Right ventricle myocardium inferior (tissue), 1 donor: ENCODE data around the gene MED19. TPM values are rescaled to one million over a fixed set of nuclear protein-coding genes. Genes with fewer than 3 reads are reported as not detected.
A peak's percentile ranks its signal among the peaks of the same experiment; 100 is the strongest.
"Not testable (repeated sequence)": the region's sequence is repeated elsewhere in the genome, so short reads cannot be mapped to it uniquely, and the experiment has no call there.

ENCODE experiments used
- ATAC-seq: fragments of 200-7000 bp; cut with Tn5 transposase; one replicate; pipeline ENCODE4 v1.9.1; 2020; ENCODE audit warnings: mild to moderate bottlenecking, moderate library complexity
- DNase-seq: peaks from one replicate; pipeline ENCODE4 v3.0.0; 2021; ENCODE audit errors: missing footprints
- intact Hi-C: fragments of 100-400 bp; cut with DNase I; formaldehyde crosslinking; loops from one replicate; pipeline ENCODE4 v1.11.0; 2022
- total RNA-seq: library from RNA; stranded (reverse); fragmentation: NEBNext Ultra II Directional; extraction: Animal tissue kit (Norgen Biotek cat#: 25700); gene quantifications from one replicate; pipeline ENCODE4 v1.2.1, GENCODE V29; 2021
- donor health status: DM: no; HTN: yes; CAD: no; lungs with severe emphysema.

MED19 gene
- total RNA-seq, 1 donor from 2014 or later = 7.9 TPM

GRCh38 chr11:57712256-57713150 lies 488 bp upstream of the MED19 start, which contains the start of gene TMX2:
TSS of gene TMX2 (plus strand) at chr11:57712593. CDS start at chr11:57712619, 26 bp downstream.
- intact Hi-C loops = loop anchor here (2.0 to 5.0 kb wide), 3 partner anchors 28 to 865 kb away; partner anchors contain the start of genes LPXN, SELENOH and ZFP91
- peak; percentile 95 for DNase-seq
- ATAC-seq = peak; percentile 97

- intact Hi-C loops = loop anchor here (5.0 kb wide), 1 partner anchor 867 kb away; the partner anchor contains the start of genes LPXN and ZFP91
- ATAC-seq (no peak), DNase-seq (no peak)
Measured at GRCh38 chr11:57709802-57710367, 2.1 kb downstream of the MED19 start.

GRCh38 chr11:57705432-57705831 lies 6.6 kb downstream of the MED19 start:
- ATAC-seq, DNase-seq, intact Hi-C loops: not testable (repeated sequence)

- no peak for DNase-seq
- intact Hi-C loops = no loop called here
- ATAC-seq = no peak
Measured at GRCh38 chr11:57704932-57705331, 7.1 kb downstream of the MED19 start.

- intact Hi-C loops = no loop called here
- no peak for ATAC-seq
- DNase-seq = no peak
Measured at GRCh38 chr11:57703341-57703740, 8.7 kb downstream of the MED19 start.

GRCh38 chr11:57700425-57700824 lies 11.6 kb downstream of the MED19 start:
- intact Hi-C loops = no loop called here
- ATAC-seq (no peak), DNase-seq (no peak)

- intact Hi-C loops = no loop called here
- DNase-seq = no peak
- no peak for ATAC-seq
Measured at GRCh38 chr11:57699813-57700212, 12.2 kb downstream of the MED19 start.

GRCh38 chr11:57698843-57699365 lies 13.1 kb downstream of the MED19 start:
- DNase-seq = no peak
- intact Hi-C loops = no loop called here
- ATAC-seq = no peak

GRCh38 chr11:57690474-57690873 lies 21.5 kb downstream of the MED19 start:
- not testable (repeated sequence) for ATAC-seq

GRCh38 chr11:57681168-57681567 lies 30.8 kb downstream of the MED19 start:
- no peak for ATAC-seq
- intact Hi-C loops = loop anchor here (10.0 kb wide), 1 partner anchor 134 kb away; no protein-coding TSS in a partner anchor
- no peak for DNase-seq

More at GRCh38 chr11:57690474-57690873, 21.5 kb downstream of the MED19 start:
- DNase-seq, intact Hi-C loops: not testable (repeated sequence)

GRCh38 chr11:57680552-57680874 lies 31.5 kb downstream of the MED19 start:
- ATAC-seq (no peak), DNase-seq (no peak)

GRCh38 chr11:57679396-57679795 lies 32.6 kb downstream of the MED19 start:
- intact Hi-C loops = no loop called here
- ATAC-seq (no peak), DNase-seq (no peak)

More at GRCh38 chr11:57680552-57680874, 31.5 kb downstream of the MED19 start:
- intact Hi-C loops = loop anchor here (10.0 kb wide), 1 partner anchor 134 kb away; no protein-coding TSS in a partner anchor

GRCh38 chr11:57675176-57675941 lies 36.7 kb downstream of the MED19 start:
- ATAC-seq (no peak), DNase-seq (no peak)
- intact Hi-C loops = no loop called here

- ATAC-seq (no peak), DNase-seq (no peak)
- intact Hi-C loops = no loop called here
Measured at GRCh38 chr11:57674251-57674650, 37.8 kb downstream of the MED19 start.

- intact Hi-C loops = no loop called here
- ATAC-seq (peak; percentile 4), DNase-seq (no peak)
Measured at GRCh38 chr11:57668434-57668782, 43.6 kb downstream of the MED19 start.

- intact Hi-C loops = loop anchor here (1.0 to 2.0 kb wide), 2 partner anchors 45 to 910 kb away; partner anchors contain the start of genes MED19 and TMX2
- ATAC-seq (peak; percentile 96), DNase-seq (peak; percentile 100)
Measured at GRCh38 chr11:57667736-57668433, 44.1 kb downstream of the MED19 start, which contains the start of gene ZDHHC5. TSS of gene ZDHHC5 (plus strand) at chr11:57668114. CDS start at chr11:57673091, 4,977 bp downstream.

GRCh38 chr11:57667117-57667735 lies 44.8 kb downstream of the MED19 start:
- ATAC-seq (peak; percentile 89), DNase-seq (peak; percentile 98)
- intact Hi-C loops = loop anchor here (1.0 to 2.0 kb wide), 2 partner anchors 46 to 911 kb away; partner anchors contain the start of genes MED19 and TMX2

GRCh38 chr11:57663975-57664374 lies 48.0 kb downstream of the MED19 start:
- no peak for ATAC-seq
- DNase-seq = no peak

More at GRCh38 chr11:57663975-57664374, 48.0 kb downstream of the MED19 start:
- intact Hi-C loops = no loop called here
